GM21381 (cell line): ENCODE data around the gene EGFL6.

ENCODE experiments used
- ATAC-seq: cut with Tn5 transposase; IDR thresholded peaks from one replicate; pipeline ENCODE4 v1.9.1; 2021; ENCODE audit warnings: mild to moderate bottlenecking, moderate library complexity; ENCODE audit not compliant: unreplicated experiment

EGFL6 gene

GRCh38 chrX:13569479-13570260, at the start of gene EGFL6:
Gene EGFL6 (plus strand): TSS chrX:13569601. CDS start chrX:13569862, 261 bp downstream.
- ATAC-seq = no peak

DNA sequence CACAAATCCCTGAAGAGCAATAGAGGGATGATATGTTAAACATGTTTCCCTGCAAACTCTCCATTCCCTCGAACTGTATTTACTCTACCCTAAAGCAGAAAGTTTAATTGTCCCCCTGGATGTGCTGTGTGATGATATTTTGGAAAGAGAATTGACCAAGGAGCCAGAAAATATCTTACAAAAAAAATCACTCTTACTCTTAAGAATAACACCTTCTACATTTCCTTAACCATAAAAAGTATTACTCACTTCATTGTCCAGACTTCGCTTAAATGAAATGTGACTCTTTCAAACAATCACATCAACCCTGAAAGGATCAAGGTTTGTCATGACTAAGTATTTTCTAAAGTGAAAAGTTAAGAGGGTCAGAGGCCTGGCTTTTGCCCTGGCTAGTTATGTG, 49.0 kb upstream of the EGFL6 start:
- ATAC-seq = no peak

DNA sequence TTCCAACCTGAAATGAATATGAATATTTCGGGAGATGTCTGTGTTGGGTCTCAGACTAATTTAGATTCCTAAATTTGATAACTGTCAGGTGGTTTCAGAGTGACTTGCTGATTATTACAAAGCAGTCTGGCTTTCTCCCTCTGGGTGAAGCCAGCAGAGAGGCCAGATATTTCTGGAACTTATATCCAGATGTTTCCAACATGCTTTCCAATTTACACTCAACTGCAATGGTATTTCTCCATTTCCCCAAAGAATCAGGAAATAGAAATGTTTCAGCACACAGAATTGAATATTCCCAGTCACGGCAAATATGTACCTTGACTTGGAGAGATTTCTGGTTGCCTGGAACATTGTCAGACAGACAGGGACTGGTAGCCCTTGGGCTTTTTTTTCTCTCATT, 48.5 kb upstream of the EGFL6 start:
- ATAC-seq = no peak

DNA sequence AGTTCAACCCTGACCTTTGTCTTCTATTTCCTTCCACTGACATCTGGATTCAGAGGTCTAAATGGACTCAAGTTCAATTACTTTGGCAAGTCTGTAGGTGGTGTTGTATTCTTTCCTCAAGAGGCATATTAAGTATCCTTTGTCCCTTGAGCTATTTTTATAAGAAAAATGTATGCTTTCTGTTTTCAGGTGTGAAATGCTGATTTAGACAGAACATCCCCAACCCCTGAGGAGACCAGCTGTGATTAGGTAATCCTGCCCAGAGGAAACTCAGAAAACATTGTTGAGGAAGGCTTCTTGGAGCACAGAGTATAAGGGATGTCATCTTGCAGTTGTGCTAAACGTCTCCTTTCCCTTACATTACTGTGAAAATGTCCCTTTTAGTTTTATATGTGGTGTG, 46.6 kb upstream of the EGFL6 start:
- no peak for ATAC-seq

- ATAC-seq = no peak
Observed at GRCh38 chrX:13533726-13534125, 35.7 kb upstream of the EGFL6 start.

DNA sequence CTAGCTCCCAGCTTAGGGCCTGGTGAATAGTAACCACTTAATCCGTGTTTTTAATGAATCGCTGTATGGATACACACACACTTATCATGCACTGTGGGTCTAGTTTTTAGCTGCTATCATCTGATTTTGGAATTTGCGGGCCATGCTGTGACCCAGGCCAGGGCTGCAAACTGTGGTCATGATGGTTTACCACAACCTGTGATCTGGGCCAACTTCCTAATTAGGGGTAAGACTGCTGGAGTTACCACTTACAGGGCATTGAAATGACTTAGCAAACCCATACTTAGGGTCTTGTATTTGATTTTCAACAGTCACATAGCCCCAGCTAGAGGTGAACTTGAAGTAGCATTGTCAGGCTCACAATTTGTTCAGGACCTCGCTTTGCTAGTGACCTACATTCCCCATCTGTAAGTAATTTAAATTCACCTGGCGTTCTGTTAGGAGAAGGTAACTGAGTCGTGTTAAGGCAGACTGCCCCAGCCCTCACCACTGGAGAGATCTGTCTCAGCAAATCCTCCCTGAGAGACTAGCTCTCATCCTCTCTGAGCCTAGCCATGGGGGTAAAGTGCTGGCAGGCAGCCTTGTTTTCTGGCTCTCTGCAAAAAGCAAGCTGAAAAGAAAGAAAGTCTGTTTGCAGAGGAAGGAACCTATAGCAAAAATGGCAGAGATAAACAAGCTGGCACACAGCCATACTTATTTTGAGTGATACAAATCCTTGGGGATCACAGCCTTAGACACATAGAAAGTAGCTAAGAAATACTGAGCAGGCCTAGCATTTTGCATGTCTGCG, 33.8 kb upstream of the EGFL6 start:
- ATAC-seq = no peak

- no peak for ATAC-seq
Observed at GRCh38 chrX:13536551-13536950, 32.9 kb upstream of the EGFL6 start.

DNA sequence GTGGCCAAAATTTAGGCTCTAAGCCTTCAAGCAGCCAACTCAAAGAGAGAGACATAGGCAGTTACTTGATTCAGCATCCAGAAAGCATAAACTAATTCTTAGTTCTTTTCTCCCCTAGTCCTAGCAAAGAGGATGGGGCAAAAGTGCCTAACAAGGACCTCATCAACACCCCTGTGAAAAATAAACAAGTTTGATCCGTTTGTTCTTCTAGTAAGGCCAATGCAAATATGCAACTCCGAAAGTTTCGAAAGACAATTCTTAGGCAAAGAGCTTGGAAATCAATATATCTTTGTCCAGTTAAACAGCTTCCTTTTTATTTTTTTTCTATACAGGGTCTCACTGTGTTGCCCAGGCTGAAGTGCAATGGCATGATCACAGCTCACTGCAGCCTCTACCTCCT, 31.0 kb upstream of the EGFL6 start:
- ATAC-seq = no peak

- ATAC-seq = no peak
Observed at GRCh38 chrX:13540602-13541001, 28.8 kb upstream of the EGFL6 start.

DNA sequence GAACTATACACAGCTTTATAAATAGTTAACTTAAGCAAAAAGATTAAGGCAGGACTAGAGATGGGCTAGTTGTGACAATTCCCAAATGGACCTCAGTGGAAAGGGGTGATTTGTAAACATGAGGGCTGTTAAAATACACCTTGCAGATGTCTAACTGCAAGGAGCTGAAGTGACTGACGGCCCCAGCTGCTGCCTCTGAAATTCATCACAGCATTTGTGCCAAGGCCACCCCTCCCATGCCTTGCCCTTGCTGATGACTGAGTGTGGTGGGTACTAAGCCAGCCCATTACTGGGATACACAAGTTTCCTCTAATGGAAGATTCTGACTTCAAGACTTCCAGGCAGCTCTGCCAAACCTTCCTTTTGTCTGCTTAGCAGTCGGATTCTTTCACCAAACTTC, 23.7 kb upstream of the EGFL6 start:
- ATAC-seq = no peak

GRCh38 chrX:13547671-13548070, 21.7 kb upstream of the EGFL6 start:
- no peak for ATAC-seq

DNA sequence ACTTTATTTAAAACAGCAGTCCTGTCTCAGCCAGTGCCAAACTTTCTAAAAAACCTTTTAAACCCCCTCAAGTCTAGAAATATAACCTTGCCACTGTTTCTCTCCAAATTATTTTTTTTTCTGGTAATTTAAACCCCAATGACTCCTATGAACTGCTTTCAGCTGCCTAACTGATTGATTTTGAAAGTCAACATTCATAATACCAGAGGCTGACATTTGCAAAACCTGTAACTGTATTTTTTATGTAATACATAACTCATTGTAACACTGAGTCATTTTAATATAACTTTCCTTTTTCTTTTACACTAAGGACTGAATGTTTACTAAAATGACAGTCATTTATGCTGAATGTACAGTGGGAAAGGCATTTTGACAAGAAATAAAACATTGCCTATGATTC, 19.1 kb upstream of the EGFL6 start:
- ATAC-seq = no peak

DNA sequence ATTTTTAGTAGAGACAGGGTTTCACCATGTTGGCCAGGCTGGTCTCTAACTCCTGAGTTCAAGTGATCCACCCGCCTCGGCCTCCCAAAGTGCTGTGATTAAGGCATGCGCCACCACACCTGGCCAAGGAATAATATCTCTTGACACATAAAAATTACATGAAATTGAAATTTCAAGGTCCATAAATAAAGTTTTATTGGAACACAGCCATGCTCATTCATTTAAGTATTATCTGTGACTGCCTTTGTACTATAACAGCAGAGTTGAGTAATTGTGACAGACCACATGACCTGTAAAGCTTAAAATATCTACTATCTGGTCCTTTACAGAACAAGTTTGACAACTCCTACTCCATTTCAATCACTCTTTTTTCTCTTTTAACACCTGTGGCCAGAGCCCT, 17.8 kb upstream of the EGFL6 start:
- no peak for ATAC-seq

GRCh38 chrX:13552892-13553291, 16.5 kb upstream of the EGFL6 start:
- no peak for ATAC-seq

DNA sequence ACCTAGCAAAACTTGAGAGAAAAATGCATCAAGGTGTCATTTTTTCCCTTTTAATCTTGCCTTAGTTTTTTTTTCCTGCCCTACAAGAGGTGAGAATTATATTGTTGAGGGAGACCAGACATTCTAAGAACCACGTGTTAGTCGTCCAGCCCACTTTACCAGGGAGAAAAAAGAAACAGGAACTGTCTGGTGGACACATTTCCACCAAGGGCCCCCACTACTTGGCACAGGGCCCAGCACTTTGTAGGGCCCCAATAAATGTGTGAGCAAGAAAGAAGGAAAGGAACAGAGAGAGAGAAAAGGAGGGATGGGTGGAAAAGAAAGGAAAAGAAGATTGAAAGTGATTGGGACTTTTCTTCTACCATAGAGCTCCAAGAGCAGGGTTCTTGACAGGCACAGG, 3.9 kb upstream of the EGFL6 start:
- ATAC-seq = no peak

GRCh38 chrX:13570261-13570605, 832 bp downstream of the EGFL6 start:
- ATAC-seq = no peak

GRCh38 chrX:13571136-13571535, 1.7 kb downstream of the EGFL6 start:
- no peak for ATAC-seq

DNA sequence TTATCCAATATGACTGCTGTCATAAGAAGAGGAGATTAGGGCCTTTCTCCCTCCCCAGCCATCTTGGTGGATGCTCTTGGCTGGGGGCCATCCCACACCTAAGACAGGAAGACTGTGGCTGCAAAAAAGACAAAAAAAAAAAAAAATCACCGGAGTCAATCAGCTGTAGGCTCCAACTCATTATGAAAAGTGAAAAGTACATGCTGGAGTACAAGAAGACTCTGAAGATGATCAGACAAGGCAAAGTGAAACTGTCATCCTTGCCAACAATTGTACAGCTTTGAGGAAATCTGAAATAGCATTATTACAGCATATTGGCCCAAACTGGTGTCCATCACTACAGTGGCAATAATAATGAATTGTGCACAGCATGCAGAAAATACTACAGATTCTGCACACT, 5.2 kb downstream of the EGFL6 start:
- no peak for ATAC-seq

DNA sequence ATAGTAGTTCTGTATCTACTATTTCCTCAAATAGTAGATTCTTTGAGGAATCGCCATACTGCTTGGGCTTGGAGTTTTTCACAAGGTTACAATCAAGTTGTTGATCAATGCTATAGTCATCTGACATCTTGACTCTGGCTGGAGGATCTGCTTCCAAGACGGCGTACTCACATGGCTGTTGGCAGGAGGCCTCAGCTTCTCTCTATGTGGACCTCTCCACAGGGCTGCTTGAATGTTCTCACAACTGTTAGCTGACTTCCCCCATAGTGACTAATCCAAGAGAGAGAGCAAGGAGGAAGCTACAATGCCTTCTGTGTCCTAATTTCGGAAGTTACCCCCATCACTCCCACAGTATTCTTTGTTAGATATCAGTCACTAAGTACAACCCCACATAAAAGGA, 10.3 kb downstream of the EGFL6 start:
- ATAC-seq = no peak

GRCh38 chrX:13581554-13581953, 12.2 kb downstream of the EGFL6 start:
- no peak for ATAC-seq

- no peak for ATAC-seq
Observed at GRCh38 chrX:13587786-13588477, 18.5 kb downstream of the EGFL6 start.

GRCh38 chrX:13590207-13590606, 20.8 kb downstream of the EGFL6 start:
- ATAC-seq = no peak
